ENCODE data around the gene COL23A1.
A peak's percentile ranks its signal among the peaks of the same experiment; 100 is the strongest.

COL23A1 gene

DNA sequence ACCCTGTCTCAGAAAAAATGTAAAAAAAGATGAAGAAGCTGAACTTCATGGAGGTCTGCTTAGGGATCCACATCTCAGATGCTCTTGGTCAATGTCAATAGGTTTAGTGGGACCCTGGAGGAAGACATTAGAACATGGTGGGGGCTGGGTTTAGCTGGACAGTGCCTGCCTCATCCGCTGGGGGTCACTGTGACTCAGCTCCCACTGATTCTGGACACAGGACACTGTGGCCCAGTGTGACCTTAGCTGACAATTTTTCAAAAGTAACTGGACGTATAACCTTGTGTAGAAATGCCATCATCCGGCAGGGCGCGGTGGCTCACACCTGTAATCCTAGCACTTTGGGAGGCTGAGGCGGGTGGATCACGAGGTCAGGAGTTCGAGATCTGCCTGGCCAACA is 393.2 kb downstream of the COL23A1 start:
- Histone ChIP-seq H3K4me1 (ENCODE audit: control insufficient read depth, insufficient read depth, low read length) (peaks cover 5% of the 10 kb centered on the region), H3K4me3 (ENCODE audit: low read depth, low read length) (no peak overlapping the region), H3K36me3 (ENCODE audit: control insufficient read depth, insufficient read depth, low read length) (no peaks in the 10 kb centered on the region), H3K27ac (ENCODE audit: low read depth, low read length) (no peak overlapping the region), H3K9me3 (ENCODE audit: control insufficient read depth, insufficient read depth, low read length) (peaks cover 2% of the 10 kb centered on the region; the same call in 1 of the 2 replicates), H3K9ac (ENCODE audit: low read depth, low read length) (no peak overlapping the region), H3K27me3 (ENCODE audit: control insufficient read depth, insufficient read depth, low read length) (peaks cover 3% of the 10 kb centered on the region; the same call in 1 of the 2 replicates)

- H3K27ac ChIP-seq (ENCODE audit: low read depth, low read length), result peak overlapping the region; percentile 10
- no peak overlapping the region for H3K9ac ChIP-seq (ENCODE audit: low read depth, low read length)
- H3K9me3 ChIP-seq (ENCODE audit: control insufficient read depth, insufficient read depth, low read length), result peaks cover 2% of the 10 kb centered on the region; the same call in 1 of the 2 replicates
- H3K36me3 ChIP-seq (ENCODE audit: control insufficient read depth, insufficient read depth, low read length), result no peaks in the 10 kb centered on the region
- peaks cover 5% of the 10 kb centered on the region for H3K4me1 ChIP-seq (ENCODE audit: control insufficient read depth, insufficient read depth, low read length)
- H3K4me3 ChIP-seq (ENCODE audit: low read depth, low read length), result no peak overlapping the region
- H3K27me3 ChIP-seq (ENCODE audit: control insufficient read depth, insufficient read depth, low read length), result no peaks in the 10 kb centered on the region
Measured at GRCh38 chr5:178196281-178196812, 393.8 kb downstream of the COL23A1 start.

DNA sequence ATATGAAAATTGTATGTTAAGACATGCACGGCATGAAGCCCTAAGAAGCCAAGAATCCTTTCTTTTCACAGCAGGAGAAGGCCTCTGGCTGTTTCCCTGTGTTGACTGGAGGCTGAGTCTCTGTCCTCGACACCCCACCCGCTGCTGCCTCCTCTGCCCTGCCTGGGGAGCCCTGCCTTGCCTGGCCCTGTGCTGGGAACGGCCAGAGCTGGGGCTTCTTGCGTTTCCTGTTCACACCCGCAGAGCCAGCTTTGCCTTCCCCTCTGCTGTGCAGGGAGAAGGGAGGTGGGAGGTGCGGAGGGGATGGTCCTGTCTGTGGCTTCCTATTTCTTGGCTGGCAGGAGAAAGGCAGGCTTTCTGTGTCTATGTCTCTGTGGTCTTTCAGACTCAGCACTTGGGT is 396.2 kb downstream of the COL23A1 start:
- no peak overlapping the region for H3K27ac ChIP-seq (ENCODE audit: low read depth, low read length)
- no peak overlapping the region for H3K9ac ChIP-seq (ENCODE audit: low read depth, low read length)
- H3K4me3 ChIP-seq (ENCODE audit: low read depth, low read length), result no peak overlapping the region
- H3K4me1 ChIP-seq (ENCODE audit: control insufficient read depth, insufficient read depth, low read length), result peaks cover 5% of the 10 kb centered on the region
- H3K27me3 ChIP-seq (ENCODE audit: control insufficient read depth, insufficient read depth, low read length), result no peaks in the 10 kb centered on the region
- peaks cover 2% of the 10 kb centered on the region; the same call in 1 of the 2 replicates for H3K9me3 ChIP-seq (ENCODE audit: control insufficient read depth, insufficient read depth, low read length)
- no peaks in the 10 kb centered on the region for H3K36me3 ChIP-seq (ENCODE audit: control insufficient read depth, insufficient read depth, low read length)

GRCh38 chr5:178193251-178193809 is 396.9 kb downstream of the COL23A1 start:
- H3K4me1 ChIP-seq (ENCODE audit: control insufficient read depth, insufficient read depth, low read length), result peaks cover 5% of the 10 kb centered on the region
- H3K27me3 ChIP-seq (ENCODE audit: control insufficient read depth, insufficient read depth, low read length), result no peaks in the 10 kb centered on the region
- H3K27ac ChIP-seq (ENCODE audit: low read depth, low read length), result no peak overlapping the region
- no peak overlapping the region for H3K4me3 ChIP-seq (ENCODE audit: low read depth, low read length)
- peaks cover 2% of the 10 kb centered on the region; the same call in 1 of the 2 replicates for H3K9me3 ChIP-seq (ENCODE audit: control insufficient read depth, insufficient read depth, low read length)
- H3K36me3 ChIP-seq (ENCODE audit: control insufficient read depth, insufficient read depth, low read length), result no peaks in the 10 kb centered on the region
- H3K9ac ChIP-seq (ENCODE audit: low read depth, low read length), result no peak overlapping the region

GRCh38 chr5:178192787-178193186 is 397.4 kb downstream of the COL23A1 start:
- Histone ChIP-seq H3K9me3 (ENCODE audit: control insufficient read depth, insufficient read depth, low read length) (peaks cover 2% of the 10 kb centered on the region; the same call in 1 of the 2 replicates), H3K27me3 (ENCODE audit: control insufficient read depth, insufficient read depth, low read length) (no peaks in the 10 kb centered on the region), H3K4me3 (ENCODE audit: low read depth, low read length) (no peak overlapping the region), H3K4me1 (ENCODE audit: control insufficient read depth, insufficient read depth, low read length) (peaks cover 5% of the 10 kb centered on the region), H3K36me3 (ENCODE audit: control insufficient read depth, insufficient read depth, low read length) (no peaks in the 10 kb centered on the region), H3K27ac (ENCODE audit: low read depth, low read length) (no peak overlapping the region), H3K9ac (ENCODE audit: low read depth, low read length) (no peak overlapping the region)

- Histone ChIP-seq H3K4me3 (ENCODE audit: low read depth, low read length) (no peak overlapping the region), H3K4me1 (ENCODE audit: control insufficient read depth, insufficient read depth, low read length) (peaks cover 5% of the 10 kb centered on the region), H3K9me3 (ENCODE audit: control insufficient read depth, insufficient read depth, low read length) (peaks cover 2% of the 10 kb centered on the region; the same call in 1 of the 2 replicates)
Measured at GRCh38 chr5:178192244-178192643, 397.9 kb downstream of the COL23A1 start.

DNA sequence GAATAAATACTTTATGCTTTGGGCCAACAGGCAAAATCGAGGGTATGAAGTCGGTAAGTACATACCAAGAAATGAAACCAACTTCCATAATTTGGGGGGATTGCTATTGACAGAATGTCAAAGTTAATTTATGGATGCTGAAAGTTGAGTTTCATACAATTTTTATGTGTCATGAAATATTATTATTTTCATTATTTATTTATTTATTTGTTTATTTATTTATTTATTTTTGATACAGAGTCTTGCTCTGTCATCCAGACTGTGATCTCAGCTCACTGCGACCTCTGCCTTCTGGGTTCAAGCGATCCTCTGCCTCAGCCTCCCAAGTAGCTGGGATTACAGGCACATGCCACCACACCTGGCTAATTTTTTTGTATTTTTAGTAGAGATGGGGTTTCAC is 398.5 kb downstream of the COL23A1 start:
- H3K27ac ChIP-seq (ENCODE audit: low read depth, low read length), result no peak overlapping the region
- H3K9ac ChIP-seq (ENCODE audit: low read depth, low read length), result no peak overlapping the region
- H3K27me3 ChIP-seq (ENCODE audit: control insufficient read depth, insufficient read depth, low read length), result no peaks in the 10 kb centered on the region
- H3K9me3 ChIP-seq (ENCODE audit: control insufficient read depth, insufficient read depth, low read length), result peaks cover 2% of the 10 kb centered on the region; the same call in 1 of the 2 replicates
- H3K4me3 ChIP-seq (ENCODE audit: low read depth, low read length), result no peak overlapping the region
- H3K4me1 ChIP-seq (ENCODE audit: control insufficient read depth, insufficient read depth, low read length), result peaks cover 5% of the 10 kb centered on the region
- no peaks in the 10 kb centered on the region for H3K36me3 ChIP-seq (ENCODE audit: control insufficient read depth, insufficient read depth, low read length)

More at GRCh38 chr5:178192244-178192643, 397.9 kb downstream of the COL23A1 start:
- Histone ChIP-seq H3K27me3 (ENCODE audit: control insufficient read depth, insufficient read depth, low read length) (no peaks in the 10 kb centered on the region), H3K9ac (ENCODE audit: low read depth, low read length) (no peak overlapping the region), H3K36me3 (ENCODE audit: control insufficient read depth, insufficient read depth, low read length) (no peaks in the 10 kb centered on the region), H3K27ac (ENCODE audit: low read depth, low read length) (no peak overlapping the region)

- H3K4me3 ChIP-seq (ENCODE audit: low read depth, low read length), result no peak overlapping the region
- H3K36me3 ChIP-seq (ENCODE audit: control insufficient read depth, insufficient read depth, low read length), result no peaks in the 10 kb centered on the region
- peaks cover 4% of the 10 kb centered on the region for H3K4me1 ChIP-seq (ENCODE audit: control insufficient read depth, insufficient read depth, low read length)
- no peak overlapping the region for H3K27ac ChIP-seq (ENCODE audit: low read depth, low read length)
- no peak overlapping the region for H3K9ac ChIP-seq (ENCODE audit: low read depth, low read length)
- H3K27me3 ChIP-seq (ENCODE audit: control insufficient read depth, insufficient read depth, low read length), result no peaks in the 10 kb centered on the region
- H3K9me3 ChIP-seq (ENCODE audit: control insufficient read depth, insufficient read depth, low read length), result peaks cover 2% of the 10 kb centered on the region; the same call in 1 of the 2 replicates
Measured at GRCh38 chr5:178189433-178189832, 400.8 kb downstream of the COL23A1 start.

Data from HUES48 (cell line).